ENCODE measurements around the gene RHOD. TPM values are rescaled to one million over a fixed set of nuclear protein-coding genes. Genes with fewer than 3 reads are reported as not detected.

The RHOD gene
- total RNA-seq, 1 experiment from 2014 or later: not detected

GRCh38 chr11:67082071-67082791 lies 25.6 kb downstream of the RHOD start:
- no peaks in the 10 kb centered on the region for H3K27me3 ChIP-seq (ENCODE audit: low read length)
- H3K9me2 ChIP-seq (replicated peaks; ENCODE audit: insufficient read depth, low read length): no peaks in the 10 kb centered on the region
- no peaks in the 10 kb centered on the region for H3K79me2 ChIP-seq (ENCODE audit: low read length)
- no peak overlapping the region for H3K27ac ChIP-seq (ENCODE audit: low read length)
- no peak for DNase-seq
- no peaks in the 10 kb centered on the region for H3K9me3 ChIP-seq (ENCODE audit: low read length)
- no peak overlapping the region for H3K4me2 ChIP-seq (ENCODE audit: low read depth, low read length, poor library complexity, severe bottlenecking)
- H3K4me3 ChIP-seq (ENCODE audit: low read length): no peak overlapping the region
- no peaks in the 10 kb centered on the region for H4K20me1 ChIP-seq (ENCODE audit: insufficient read depth, low read depth, low read length)
- H3K36me3 ChIP-seq (ENCODE audit: insufficient read depth, low read length): no peaks in the 10 kb centered on the region
- H3K4me1 ChIP-seq (ENCODE audit: low read length): peaks cover 4% of the 10 kb centered on the region
- no peak overlapping the region for H2AFZ ChIP-seq (ENCODE audit: low read length)
- H3K9ac ChIP-seq (ENCODE audit: low read length): no peak overlapping the region

DNA sequence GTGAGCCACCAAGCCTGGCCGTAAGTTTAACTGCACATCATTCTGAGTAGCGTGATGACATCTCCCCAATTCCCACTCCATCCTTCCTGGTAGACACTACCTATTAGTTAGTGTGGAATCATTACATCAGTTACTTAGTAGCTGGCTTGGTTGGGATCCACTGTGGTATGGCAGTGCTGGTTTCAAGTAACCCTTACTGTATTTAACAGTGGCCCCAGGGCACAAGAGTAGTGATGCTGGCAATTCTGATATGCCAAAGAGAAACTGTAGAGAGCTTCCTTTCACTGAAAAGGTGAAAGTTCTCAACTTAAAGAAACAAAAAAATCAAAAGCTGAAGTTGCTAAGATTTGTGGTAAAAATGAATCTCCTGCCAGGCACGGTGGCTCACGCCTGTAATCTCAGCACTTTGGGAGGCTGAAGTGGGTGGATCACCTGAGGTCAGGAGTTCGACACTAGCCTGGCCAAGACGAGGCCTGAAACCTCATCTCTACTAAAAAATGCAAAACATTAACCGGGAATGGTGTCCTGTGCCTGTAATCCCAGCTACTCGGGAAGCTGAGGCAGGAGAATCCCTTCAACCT lies 27.2 kb downstream of the RHOD start:
- Histone ChIP-seq H3K9ac (ENCODE audit: low read length) (no peak overlapping the region), H4K20me1 (ENCODE audit: insufficient read depth, low read depth, low read length) (no peaks in the 10 kb centered on the region), H3K9me2 (replicated peaks; ENCODE audit: insufficient read depth, low read length) (no peaks in the 10 kb centered on the region)

GRCh38 chr11:67085617-67086016 lies 29.0 kb downstream of the RHOD start:
- Histone ChIP-seq H3K9ac (ENCODE audit: low read length) (no peak overlapping the region), H2AFZ (ENCODE audit: low read length) (no peak overlapping the region)

More for the DNA sequence above, 27.2 kb downstream of the RHOD start:
- Histone ChIP-seq H3K27me3 (ENCODE audit: low read length) (no peaks in the 10 kb centered on the region), H3K79me2 (ENCODE audit: low read length) (no peaks in the 10 kb centered on the region), H3K27ac (ENCODE audit: low read length) (no peak overlapping the region), H2AFZ (ENCODE audit: low read length) (no peak overlapping the region), H3K4me2 (ENCODE audit: low read depth, low read length, poor library complexity, severe bottlenecking) (no peak overlapping the region), H3K36me3 (ENCODE audit: insufficient read depth, low read length) (no peaks in the 10 kb centered on the region), H3K9me3 (ENCODE audit: low read length) (no peaks in the 10 kb centered on the region), H3K4me1 (ENCODE audit: low read length) (peaks cover 4% of the 10 kb centered on the region), H3K4me3 (ENCODE audit: low read length) (no peak overlapping the region)
- no peak for DNase-seq

DNA sequence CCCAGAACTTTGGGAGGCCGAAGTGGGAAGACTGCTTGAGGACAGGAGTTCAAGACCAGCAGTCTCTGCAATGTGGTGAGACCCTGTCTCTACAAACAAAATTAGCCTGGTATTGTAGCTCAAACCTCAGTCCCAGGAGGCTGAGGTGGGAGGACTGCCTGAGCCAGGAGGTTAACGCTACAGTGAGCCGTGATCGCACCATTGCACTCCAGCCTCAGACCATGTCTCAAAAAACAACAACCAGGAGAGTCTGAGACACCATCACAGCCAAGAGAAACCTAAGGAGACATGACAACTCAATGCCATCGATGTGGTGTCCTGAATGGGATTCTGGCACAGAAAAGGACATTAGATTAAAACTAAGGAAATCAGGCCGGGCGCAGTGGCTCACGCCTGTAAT lies 34.1 kb downstream of the RHOD start:
- Histone ChIP-seq H3K9me2 (replicated peaks; ENCODE audit: insufficient read depth, low read length) (no peaks in the 10 kb centered on the region), H4K20me1 (ENCODE audit: insufficient read depth, low read depth, low read length) (no peaks in the 10 kb centered on the region), H3K4me3 (ENCODE audit: low read length) (no peak overlapping the region), H3K4me1 (ENCODE audit: low read length) (peaks cover 5% of the 10 kb centered on the region), H3K36me3 (ENCODE audit: insufficient read depth, low read length) (no peaks in the 10 kb centered on the region), H3K9ac (ENCODE audit: low read length) (no peak overlapping the region), H3K79me2 (ENCODE audit: low read length) (no peaks in the 10 kb centered on the region), H3K9me3 (ENCODE audit: low read length) (no peaks in the 10 kb centered on the region), H2AFZ (ENCODE audit: low read length) (no peak overlapping the region), H3K4me2 (ENCODE audit: low read depth, low read length, poor library complexity, severe bottlenecking) (no peak overlapping the region), H3K27ac (ENCODE audit: low read length) (no peak overlapping the region), H3K27me3 (ENCODE audit: low read length) (no peaks in the 10 kb centered on the region)
- DNase-seq: no peak

More at GRCh38 chr11:67085617-67086016, 29.0 kb downstream of the RHOD start:
- Histone ChIP-seq H3K9me2 (replicated peaks; ENCODE audit: insufficient read depth, low read length) (no peaks in the 10 kb centered on the region), H3K79me2 (ENCODE audit: low read length) (no peaks in the 10 kb centered on the region), H3K27ac (ENCODE audit: low read length) (no peak overlapping the region), H4K20me1 (ENCODE audit: insufficient read depth, low read depth, low read length) (no peaks in the 10 kb centered on the region), H3K9me3 (ENCODE audit: low read length) (no peaks in the 10 kb centered on the region), H3K27me3 (ENCODE audit: low read length) (no peaks in the 10 kb centered on the region), H3K4me2 (ENCODE audit: low read depth, low read length, poor library complexity, severe bottlenecking) (no peak overlapping the region), H3K4me1 (ENCODE audit: low read length) (peaks cover 7% of the 10 kb centered on the region), H3K4me3 (ENCODE audit: low read length) (no peak overlapping the region), H3K36me3 (ENCODE audit: insufficient read depth, low read length) (no peaks in the 10 kb centered on the region)
- DNase-seq: no peak

DNA sequence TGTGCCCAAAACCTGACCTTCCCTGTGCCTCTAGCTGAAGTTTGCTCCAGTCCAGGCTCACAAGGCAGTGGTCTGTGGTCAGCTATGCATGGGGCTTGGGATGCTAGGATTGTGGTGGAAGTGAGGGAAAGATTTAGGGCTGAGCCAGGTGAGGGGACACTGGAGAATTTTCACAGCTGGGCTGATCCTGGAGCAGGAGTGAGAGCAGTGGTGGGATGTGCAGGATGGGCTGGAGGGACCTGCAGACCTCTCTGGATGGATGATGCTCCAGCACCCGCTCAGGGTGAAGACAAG lies 38.5 kb downstream of the RHOD start:
- Histone ChIP-seq H3K9me2 (replicated peaks; ENCODE audit: insufficient read depth, low read length) (no peaks in the 10 kb centered on the region), H3K79me2 (ENCODE audit: low read length) (no peaks in the 10 kb centered on the region), H3K9ac (ENCODE audit: low read length) (no peak overlapping the region), H3K27ac (ENCODE audit: low read length) (no peak overlapping the region), H3K4me2 (ENCODE audit: low read depth, low read length, poor library complexity, severe bottlenecking) (no peak overlapping the region), H2AFZ (ENCODE audit: low read length) (no peak overlapping the region), H3K4me3 (ENCODE audit: low read length) (no peak overlapping the region), H3K4me1 (ENCODE audit: low read length) (peaks cover 5% of the 10 kb centered on the region), H3K27me3 (ENCODE audit: low read length) (no peaks in the 10 kb centered on the region), H4K20me1 (ENCODE audit: insufficient read depth, low read depth, low read length) (no peaks in the 10 kb centered on the region), H3K36me3 (ENCODE audit: insufficient read depth, low read length) (no peaks in the 10 kb centered on the region), H3K9me3 (ENCODE audit: low read length) (no peaks in the 10 kb centered on the region)
- DNase-seq: no peak

GRCh38 chr11:67098799-67099429 lies 42.3 kb downstream of the RHOD start:
- Histone ChIP-seq H4K20me1 (ENCODE audit: insufficient read depth, low read depth, low read length) (no peaks in the 10 kb centered on the region), H3K27ac (ENCODE audit: low read length) (no peak overlapping the region), H3K9ac (ENCODE audit: low read length) (no peak overlapping the region), H3K9me2 (replicated peaks; ENCODE audit: insufficient read depth, low read length) (no peaks in the 10 kb centered on the region), H3K27me3 (ENCODE audit: low read length) (no peaks in the 10 kb centered on the region), H3K4me3 (ENCODE audit: low read length) (no peak overlapping the region), H3K4me2 (ENCODE audit: low read depth, low read length, poor library complexity, severe bottlenecking) (no peak overlapping the region), H3K79me2 (ENCODE audit: low read length) (no peaks in the 10 kb centered on the region), H3K9me3 (ENCODE audit: low read length) (no peaks in the 10 kb centered on the region), H2AFZ (ENCODE audit: low read length) (no peak overlapping the region), H3K4me1 (ENCODE audit: low read length) (no peaks in the 10 kb centered on the region), H3K36me3 (ENCODE audit: insufficient read depth, low read length) (no peaks in the 10 kb centered on the region)
- no peak for DNase-seq

- H3K79me2 ChIP-seq (ENCODE audit: low read length): no peaks in the 10 kb centered on the region
- no peaks in the 10 kb centered on the region for H3K4me1 ChIP-seq (ENCODE audit: low read length)
- H3K9me2 ChIP-seq (replicated peaks; ENCODE audit: insufficient read depth, low read length): no peaks in the 10 kb centered on the region
- no peaks in the 10 kb centered on the region for H3K9me3 ChIP-seq (ENCODE audit: low read length)
- H4K20me1 ChIP-seq (ENCODE audit: insufficient read depth, low read depth, low read length): no peaks in the 10 kb centered on the region
- no peak overlapping the region for H3K27ac ChIP-seq (ENCODE audit: low read length)
- no peaks in the 10 kb centered on the region for H3K27me3 ChIP-seq (ENCODE audit: low read length)
- H3K4me2 ChIP-seq (ENCODE audit: low read depth, low read length, poor library complexity, severe bottlenecking): no peak overlapping the region
- no peak for DNase-seq
- 0 out of 2 replicates have a peak overlapping the region, but pooled peaks have one; percentile 50 for H2AFZ ChIP-seq (ENCODE audit: low read length)
- no peak overlapping the region for H3K9ac ChIP-seq (ENCODE audit: low read length)
- H3K36me3 ChIP-seq (ENCODE audit: insufficient read depth, low read length): no peaks in the 10 kb centered on the region
- H3K4me3 ChIP-seq (ENCODE audit: low read length): no peak overlapping the region
These were observed 43.2 kb downstream of the RHOD start for GRCh38 chr11:67099831-67100324.

- Histone ChIP-seq H3K36me3 (ENCODE audit: insufficient read depth, low read length) (no peaks in the 10 kb centered on the region), H3K9me2 (replicated peaks; ENCODE audit: insufficient read depth, low read length) (no peaks in the 10 kb centered on the region), H3K4me3 (ENCODE audit: low read length) (no peak overlapping the region), H3K79me2 (ENCODE audit: low read length) (no peaks in the 10 kb centered on the region), H3K27ac (ENCODE audit: low read length) (no peak overlapping the region), H3K9me3 (ENCODE audit: low read length) (no peaks in the 10 kb centered on the region), H3K9ac (ENCODE audit: low read length) (no peak overlapping the region), H3K4me2 (ENCODE audit: low read depth, low read length, poor library complexity, severe bottlenecking) (no peak overlapping the region), H2AFZ (ENCODE audit: low read length) (no peak overlapping the region), H3K4me1 (ENCODE audit: low read length) (no peaks in the 10 kb centered on the region), H3K27me3 (ENCODE audit: low read length) (no peaks in the 10 kb centered on the region), H4K20me1 (ENCODE audit: insufficient read depth, low read depth, low read length) (no peaks in the 10 kb centered on the region)
- no peak for DNase-seq
These were observed 46.0 kb downstream of the RHOD start for GRCh38 chr11:67102664-67103063.
